Cerebellar cortex (tissue), 1 donor: ENCODE measurements around the gene LACTBL1.
"Not testable (repeated sequence)": the region's sequence is repeated elsewhere in the genome, so short reads cannot be mapped to it uniquely, and the experiment has no call there.

ENCODE experiments used
- DNase-seq: peaks from one replicate; pipeline ENCODE4 v3.0.0-alpha.2; 2015; ENCODE audit warnings: low spot score

The LACTBL1 gene

GRCh38 chr1:22972760-22973159 lies at the start of gene LACTBL1:
Gene LACTBL1 (minus strand): TSS chr1:22972866. CDS start chr1:22972316, 550 bp downstream.
- no peak for DNase-seq

GRCh38 chr1:23021834-23022233 lies 49.2 kb upstream of the LACTBL1 start:
- no peak for DNase-seq

GRCh38 chr1:23020706-23021405 lies 48.2 kb upstream of the LACTBL1 start:
- peak; percentile 14 for DNase-seq

- DNase-seq, result peak; percentile 47
These were observed 47.4 kb upstream of the LACTBL1 start for GRCh38 chr1:23019863-23020625.

GRCh38 chr1:23019094-23019862 lies 46.6 kb upstream of the LACTBL1 start, which contains the start of gene KDM1A:
Gene KDM1A (plus strand): TSS chr1:23019468. CDS start chr1:23019597, 129 bp downstream.
- peak; percentile 99 for DNase-seq

GRCh38 chr1:23018661-23019093 lies 46.0 kb upstream of the LACTBL1 start:
- DNase-seq, result no peak

GRCh38 chr1:23013657-23014056 lies 41.0 kb upstream of the LACTBL1 start:
- peak; percentile 26 for DNase-seq

- DNase-seq, result not testable (repeated sequence)
These were observed 37.4 kb upstream of the LACTBL1 start for GRCh38 chr1:23010025-23010424.

- no peak for DNase-seq
These were observed 36.2 kb upstream of the LACTBL1 start for GRCh38 chr1:23008901-23009300.

GRCh38 chr1:23007106-23007505 lies 34.4 kb upstream of the LACTBL1 start:
- DNase-seq, result no peak

- not testable (repeated sequence) for DNase-seq
These were observed 32.1 kb upstream of the LACTBL1 start for GRCh38 chr1:23004769-23005168.

- DNase-seq, result no peak
These were observed 31.4 kb upstream of the LACTBL1 start for GRCh38 chr1:23004112-23004511.

GRCh38 chr1:23002218-23002617 lies 29.6 kb upstream of the LACTBL1 start:
- not testable (repeated sequence) for DNase-seq

- not testable (repeated sequence) for DNase-seq
These were observed 27.5 kb upstream of the LACTBL1 start for GRCh38 chr1:23000133-23000532.

GRCh38 chr1:22997528-22997927 lies 24.9 kb upstream of the LACTBL1 start:
- not testable (repeated sequence) for DNase-seq

- DNase-seq, result no peak
These were observed 23.1 kb upstream of the LACTBL1 start for GRCh38 chr1:22995774-22996173.

- not testable (repeated sequence) for DNase-seq
These were observed 20.6 kb upstream of the LACTBL1 start for GRCh38 chr1:22993220-22993795.

- not testable (repeated sequence) for DNase-seq
These were observed 19.7 kb upstream of the LACTBL1 start for GRCh38 chr1:22992384-22992783.

GRCh38 chr1:22983944-22984343 lies 11.3 kb upstream of the LACTBL1 start:
- DNase-seq, result no peak

GRCh38 chr1:22980471-22980790 lies 7.8 kb upstream of the LACTBL1 start:
- not testable (repeated sequence) for DNase-seq

GRCh38 chr1:22978299-22978698 lies 5.6 kb upstream of the LACTBL1 start:
- DNase-seq, result no peak
